Tibial artery (tissue), 4 donors: ENCODE measurements around the gene SLC47A1.

Experiments
- DNase-seq, 2 donors: peaks; one replicate each; pipeline ENCODE4 v3.0.0-alpha.2; 2019
- H3K27ac ChIP-seq, 2 donors: fragments of 200-600 bp; sonication (generic) in 1 of 2; 1 replicate in 1 of 2; 2 replicates in 1 of 2; pipeline ENCODE4 v1.5.1; 2018 to 2019; ENCODE audit warnings: mild to moderate bottlenecking in 1 of 2
- H3K27me3 ChIP-seq, 2 donors: fragments of 200-600 bp; sonication (generic) in 1 of 2; one replicate each; pipeline versions ENCODE4 v1.5.1 to v1.6.0; 2016 to 2019
- H3K36me3 ChIP-seq, 3 donors: fragments of 200-600 bp; sonication (generic) in 2 of 3; one replicate each; pipeline ENCODE4 v1.5.1; 2016 to 2019; ENCODE audit warnings: mild to moderate bottlenecking in 2 of 3
- H3K4me1 ChIP-seq, 4 donors: fragments of 200-600 bp; sonication (generic) in 2 of 4; 1 replicate in 3 of 4; 2 replicates in 1 of 4; pipeline ENCODE4 v1.5.1; 2016 to 2019
- H3K4me3 ChIP-seq, 2 donors: fragments of 200-600 bp; sonication (generic) in 1 of 2; 1 replicate in 1 of 2; 2 replicates in 1 of 2; pipeline ENCODE4 v1.5.1; 2018 to 2019; ENCODE audit warnings: mild to moderate bottlenecking in 2 of 2
- H3K9me3 ChIP-seq, 3 donors: fragments of 200-600 bp; sonication (generic) in 1 of 3; one replicate each; pipeline ENCODE4 v1.5.1; 2016 to 2019
- CTCF ChIP-seq, 2 experiments: fragments of 200-600 bp in 1 of 2; fragments of 450-650 bp in 1 of 2; IDR thresholded peaks; one replicate each; pipeline ENCODE4 v1.5.1; 2017 to 2019; ENCODE audit warnings: antibody characterized with exemption in 2 of 2, mild to moderate bottlenecking in 1 of 2, moderate library complexity in 1 of 2
- intact Hi-C: fragments of 100-400 bp; cut with DNase I; formaldehyde crosslinking; loops from one replicate; pipeline ENCODE4 v1.15.0; 2023; ENCODE audit warnings: low total_unique reads

Gene SLC47A1

GRCh38 chr17:19583871-19584270 lies 50.2 kb downstream of the SLC47A1 start:
- Histone ChIP-seq H3K27me3 (no peaks in the 10 kb centered on the region), H3K9me3 (no peaks in the 10 kb centered on the region), H3K4me3 (no peak overlapping the region), H3K36me3 (no peaks in the 10 kb centered on the region), H3K4me1 (peaks cover 0 to 16% (median 9%) of the 10 kb centered on the region in 4 donors), H3K27ac (no peak overlapping the region)
- intact Hi-C loops: no loop called here
- no peak for TF ChIP-seq CTCF (IDR thresholded peaks at IDR 0.05)
- no peak for DNase-seq

- Histone ChIP-seq H3K27me3 (no peaks in the 10 kb centered on the region), H3K27ac (no peak overlapping the region), H3K9me3 (no peaks in the 10 kb centered on the region), H3K36me3 (no peaks in the 10 kb centered on the region), H3K4me1 (no peaks in the 10 kb centered on the region), H3K4me3 (no peak overlapping the region)
- intact Hi-C loops: no loop called here
- no peak for DNase-seq
- no peak for TF ChIP-seq CTCF (IDR thresholded peaks at IDR 0.05)
These were observed 56.8 kb downstream of the SLC47A1 start for GRCh38 chr17:19590451-19590850.

GRCh38 chr17:19590912-19591551 lies 57.4 kb downstream of the SLC47A1 start:
- DNase-seq: no peak
- H3K36me3 ChIP-seq: no peaks in the 10 kb centered on the region
- no peak for TF ChIP-seq CTCF (IDR thresholded peaks at IDR 0.05)
- intact Hi-C loops: no loop called here
- no peaks in the 10 kb centered on the region for H3K9me3 ChIP-seq
- H3K27me3 ChIP-seq: no peaks in the 10 kb centered on the region
- H3K4me1 ChIP-seq: no peaks in the 10 kb centered on the region
- H3K27ac ChIP-seq: no peak overlapping the region
- no peak overlapping the region for H3K4me3 ChIP-seq

- H3K27me3 ChIP-seq: no peaks in the 10 kb centered on the region
- H3K36me3 ChIP-seq: no peaks in the 10 kb centered on the region
- no peaks in the 10 kb centered on the region for H3K9me3 ChIP-seq
- no peak overlapping the region for H3K4me3 ChIP-seq
- no peak for DNase-seq
- intact Hi-C loops: no loop called here
- H3K4me1 ChIP-seq: no peaks in the 10 kb centered on the region
- H3K27ac ChIP-seq: no peak overlapping the region
- TF ChIP-seq CTCF (IDR thresholded peaks at IDR 0.05): no peak
These were observed 58.7 kb downstream of the SLC47A1 start for GRCh38 chr17:19592316-19592715.

GRCh38 chr17:19596869-19597268 lies 63.2 kb downstream of the SLC47A1 start:
- Histone ChIP-seq H3K4me1 (no peaks in the 10 kb centered on the region), H3K4me3 (no peak overlapping the region), H3K36me3 (no peaks in the 10 kb centered on the region), H3K27me3 (no peaks in the 10 kb centered on the region), H3K27ac (no peak overlapping the region), H3K9me3 (no peaks in the 10 kb centered on the region)
- no peak for TF ChIP-seq CTCF (IDR thresholded peaks at IDR 0.05)
- intact Hi-C loops: no loop called here
- no peak for DNase-seq

GRCh38 chr17:19610311-19610710 lies 76.7 kb downstream of the SLC47A1 start:
- no peaks in the 10 kb centered on the region for H3K27me3 ChIP-seq
- H3K4me3 ChIP-seq: no peak overlapping the region
- no peak overlapping the region for H3K27ac ChIP-seq
- no peak for DNase-seq
- no peaks in the 10 kb centered on the region for H3K4me1 ChIP-seq
- intact Hi-C loops: no loop called here
- H3K9me3 ChIP-seq: no peaks in the 10 kb centered on the region
- H3K36me3 ChIP-seq: no peaks in the 10 kb centered on the region
- no peak for TF ChIP-seq CTCF (IDR thresholded peaks at IDR 0.05)
